ENCODE results near the gene AP2A1.

DNA sequence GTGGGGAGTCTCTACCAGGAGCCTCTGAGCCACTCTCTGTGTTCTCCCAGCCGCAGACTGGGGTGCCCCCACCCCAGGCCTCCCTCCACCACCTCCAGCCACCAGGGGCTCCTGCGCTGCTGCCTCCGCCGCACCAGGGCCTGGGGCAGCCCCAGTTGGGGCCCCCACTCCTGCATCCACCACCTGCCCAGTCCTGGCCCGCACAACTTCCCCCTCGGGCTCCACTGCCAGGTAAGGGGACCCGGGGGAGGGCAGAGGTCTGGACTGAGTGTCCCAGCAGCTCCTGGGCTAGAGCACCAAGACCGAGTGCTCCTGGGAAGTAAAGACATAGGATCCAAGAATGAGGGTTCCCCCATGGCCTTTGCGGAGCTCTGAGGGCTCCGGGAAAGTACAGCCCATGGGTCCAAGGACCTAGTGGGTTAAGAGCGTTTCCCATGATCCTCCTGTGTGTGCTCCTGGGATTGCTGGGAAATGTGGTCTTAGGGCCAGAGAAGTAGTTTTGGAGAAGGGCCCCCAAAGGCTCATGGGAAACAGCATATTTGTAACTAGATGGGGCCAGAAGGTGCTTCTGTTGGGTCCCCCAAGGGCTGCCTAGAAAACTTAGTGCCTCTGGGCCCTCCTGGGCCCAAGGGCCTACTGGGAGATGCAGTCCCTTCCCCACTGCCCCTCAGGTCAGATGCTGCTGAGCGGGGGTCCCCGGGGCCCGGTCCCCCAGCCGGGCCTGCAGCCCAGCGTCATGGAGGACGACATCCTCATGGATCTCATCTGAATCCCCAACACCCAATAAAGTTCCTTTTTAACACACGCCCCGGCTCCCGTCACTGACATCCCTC, 69.6 kb downstream of the AP2A1 start:
- TF ChIP-seq, protein P1, sequence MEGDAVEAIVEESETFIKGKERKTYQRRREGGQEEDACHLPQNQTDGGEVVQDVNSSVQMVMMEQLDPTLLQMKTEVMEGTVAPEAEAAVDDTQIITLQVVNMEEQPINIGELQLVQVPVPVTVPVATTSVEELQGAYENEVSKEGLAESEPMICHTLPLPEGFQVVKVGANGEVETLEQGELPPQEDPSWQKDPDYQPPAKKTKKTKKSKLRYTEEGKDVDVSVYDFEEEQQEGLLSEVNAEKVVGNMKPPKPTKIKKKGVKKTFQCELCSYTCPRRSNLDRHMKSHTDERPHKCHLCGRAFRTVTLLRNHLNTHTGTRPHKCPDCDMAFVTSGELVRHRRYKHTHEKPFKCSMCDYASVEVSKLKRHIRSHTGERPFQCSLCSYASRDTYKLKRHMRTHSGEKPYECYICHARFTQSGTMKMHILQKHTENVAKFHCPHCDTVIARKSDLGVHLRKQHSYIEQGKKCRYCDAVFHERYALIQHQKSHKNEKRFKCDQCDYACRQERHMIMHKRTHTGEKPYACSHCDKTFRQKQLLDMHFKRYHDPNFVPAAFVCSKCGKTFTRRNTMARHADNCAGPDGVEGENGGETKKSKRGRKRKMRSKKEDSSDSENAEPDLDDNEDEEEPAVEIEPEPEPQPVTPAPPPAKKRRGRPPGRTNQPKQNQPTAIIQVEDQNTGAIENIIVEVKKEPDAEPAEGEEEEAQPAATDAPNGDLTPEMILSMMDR (conservative IDR thresholded peaks at IDR 0.05): no peak
- TF ChIP-seq ZFX (IDR thresholded peaks at IDR 0.05): no peak
